LHCN-M2 (cell line): Measurements from ENCODE around the gene IFT20. TPM values are rescaled to one million over a fixed set of nuclear protein-coding genes. Genes with fewer than 3 reads are reported as not detected.
"Not testable (repeated sequence)": the region's sequence is repeated elsewhere in the genome, so short reads cannot be mapped to it uniquely, and the experiment has no call there.

Experiments
- DNase-seq: peaks from one replicate; pipeline ENCODE4 v3.0.0-alpha.2; 2012; ENCODE audit warnings: low read depth
- total RNA-seq: library from RNA; depleted of rRNA; stranded (reverse); fragments of >200 nt; gene quantifications from 2 replicates; pipeline ENCODE4 v1.2.3, GENCODE V29; 2014

IFT20 gene
- total RNA-seq, 1 experiment from 2014 or later: 26.5 TPM

GRCh38 chr17:28364665-28365363 lies 29.5 kb upstream of the IFT20 start, which contains the start of gene SEBOX:
Gene SEBOX (minus strand): TSS chr17:28365199. CDS start chr17:28365151, 48 bp downstream.
- no peak for DNase-seq

GRCh38 chr17:28363776-28364650 lies 28.7 kb upstream of the IFT20 start:
- DNase-seq: no peak

GRCh38 chr17:28363186-28363585 lies 27.9 kb upstream of the IFT20 start:
- no peak for DNase-seq

- no peak for DNase-seq
These were observed 22.6 kb upstream of the IFT20 start for GRCh38 chr17:28357901-28358197.

- peak; percentile 91 for DNase-seq
These were observed 22.0 kb upstream of the IFT20 start, which contains the start of gene POLDIP2 for GRCh38 chr17:28357061-28357900. Gene POLDIP2 (minus strand): TSS chr17:28357527. CDS start chr17:28357448, 79 bp downstream.

- DNase-seq: no peak
These were observed 15.0 kb upstream of the IFT20 start for GRCh38 chr17:28350271-28350670.

GRCh38 chr17:28348979-28349378 lies 13.7 kb upstream of the IFT20 start:
- no peak for DNase-seq

- peak; percentile 90 for DNase-seq
These were observed 12.1 kb upstream of the IFT20 start for GRCh38 chr17:28347261-28347891.

GRCh38 chr17:28346746-28347246 lies 11.5 kb upstream of the IFT20 start:
- DNase-seq: no peak

- no peak for DNase-seq
These were observed 10.9 kb upstream of the IFT20 start for GRCh38 chr17:28346199-28346580.

GRCh38 chr17:28345419-28346198 lies 10.3 kb upstream of the IFT20 start:
- no peak for DNase-seq

GRCh38 chr17:28344435-28344901 lies 9.2 kb upstream of the IFT20 start:
- DNase-seq: no peak

GRCh38 chr17:28344011-28344410 lies 8.7 kb upstream of the IFT20 start:
- DNase-seq: no peak

- DNase-seq: no peak
These were observed 8.2 kb upstream of the IFT20 start for GRCh38 chr17:28343491-28343932.

GRCh38 chr17:28342313-28342712 lies 7.0 kb upstream of the IFT20 start:
- no peak for DNase-seq

- DNase-seq: no peak
These were observed 6.2 kb upstream of the IFT20 start for GRCh38 chr17:28341516-28341915.

- DNase-seq: no peak
These were observed 5.1 kb upstream of the IFT20 start for GRCh38 chr17:28340374-28340773.

- DNase-seq: no peak
These were observed 4.2 kb upstream of the IFT20 start for GRCh38 chr17:28339431-28339830.

- DNase-seq: not testable (repeated sequence)
These were observed 3.5 kb upstream of the IFT20 start for GRCh38 chr17:28338769-28339212.
